B cell (primary cell): Measurements from ENCODE around the gene PRR33. TPM values are rescaled to one million over a fixed set of nuclear protein-coding genes. Genes with fewer than 3 reads are reported as not detected.
A peak's percentile ranks its signal among the peaks of the same experiment; 100 is the strongest.

Experiments
- ATAC-seq: fragments of 200-7000 bp; cut with Tn5 transposase; one replicate; pipeline ENCODE4 v1.10.0; 2021; ENCODE audit warnings: low read depth, mild to moderate bottlenecking, moderate number of reproducible peaks, moderate library complexity
- CTCF ChIA-PET: fragments of 350-600 bp; sonication (Branson Sonifier 250); formaldehyde crosslinking; loops from one replicate; lab custom pipeline; 2021; ENCODE audit warnings: antibody characterized with exemption, inconsistent platforms; lab: Charles Lee
- POLR2A ChIA-PET: fragments of 350-600 bp; sonication (Branson Sonifier 250); formaldehyde crosslinking; loops from one replicate; lab custom pipeline; 2021; ENCODE audit warnings: antibody characterized with exemption; lab: Charles Lee
- DNase-seq: peaks from one replicate; pipeline ENCODE4 v3.0.0; 2013
- H2AFZ ChIP-seq: 2 replicates; pipeline ENCODE4 v1.6.1; 2012; ENCODE audit warnings: mild to moderate bottlenecking, low read depth, low read length; ENCODE audit not compliant: insufficient read depth, poor library complexity, severe bottlenecking
- H3K27ac ChIP-seq, 2 donors: 1 replicate in 1 of 2; 2 replicates in 1 of 2; pipeline ENCODE4 v1.5.1; 2012 to 2013; ENCODE audit warnings: low read length in 2 of 2, mild to moderate bottlenecking in 2 of 2, moderate library complexity in 1 of 2
- H3K27me3 ChIP-seq, 4 experiments: fragments of 200-600 bp in 1 of 4; sonication (generic) in 1 of 4; replicated peaks in 1 of 4; 1 replicate in 2 of 4; 2 replicates in 2 of 4; pipeline versions ENCODE4 v1.6.1 to v1.7.0; 2013 to 2016; ENCODE audit warnings: low read length in 3 of 4, mild to moderate bottlenecking in 2 of 4, mixed read lengths in 1 of 4, moderate library complexity in 1 of 4; ENCODE audit not compliant: insufficient read depth in 4 of 4, control insufficient read depth in 3 of 4; ENCODE audit errors: control extremely low read depth in 1 of 4
- H3K36me3 ChIP-seq, 2 experiments: replicated peaks in 1 of 2; 1 replicate in 1 of 2; 2 replicates in 1 of 2; pipeline versions ENCODE4 v1.6.1 to v1.7.1; 2013; ENCODE audit warnings: low read length in 1 of 2; ENCODE audit not compliant: insufficient read depth in 2 of 2, control insufficient read depth in 1 of 2; ENCODE audit errors: control extremely low read depth in 1 of 2, extremely low read depth in 1 of 2
- H3K4me1 ChIP-seq, 2 donors: fragments of 200-600 bp in 1 of 2; sonication (generic) in 1 of 2; 1 replicate in 1 of 2; 2 replicates in 1 of 2; pipeline versions ENCODE4 v1.5.1 to v1.6.1; 2013 to 2017; ENCODE audit warnings: low read length in 2 of 2; ENCODE audit not compliant: control insufficient read depth in 2 of 2, insufficient read depth in 2 of 2
- H3K4me2 ChIP-seq: replicated peaks from 2 replicates; pipeline ENCODE3; 2012; ENCODE audit warnings: mild to moderate bottlenecking, low read depth, low read length; ENCODE audit not compliant: poor library complexity, severe bottlenecking
- H3K4me3 ChIP-seq, 5 experiments: fragments of 200-600 bp in 1 of 5; sonication (generic) in 1 of 5; 1 replicate in 3 of 5; 2 replicates in 2 of 5; pipeline versions ENCODE4 v1.5.1 to v1.7.0; 2011 to 2016; ENCODE audit warnings: low read length in 4 of 5, mild to moderate bottlenecking in 4 of 5, low read depth in 2 of 5, control low read depth in 1 of 5, moderate library complexity in 1 of 5; ENCODE audit not compliant: insufficient read depth in 1 of 5; ENCODE audit errors: control extremely low read depth in 1 of 5, extremely low read depth in 1 of 5
- H3K79me2 ChIP-seq: fragments of 200-600 bp; sonication (generic); one replicate; pipeline ENCODE4 v1.6.0; 2016; ENCODE audit warnings: low read length; ENCODE audit not compliant: control insufficient read depth, insufficient read depth
- H3K9ac ChIP-seq: fragments of 200-600 bp; sonication (generic); 2 replicates; pipeline ENCODE4 v1.6.1; 2017; ENCODE audit warnings: mild to moderate bottlenecking, low read length, moderate library complexity
- H3K9me3 ChIP-seq, 3 donors: one replicate each; pipeline versions ENCODE4 v1.6.1 to v1.7.1; 2013; ENCODE audit warnings: low read length in 2 of 3; ENCODE audit not compliant: control insufficient read depth in 2 of 3, insufficient read depth in 1 of 3; ENCODE audit errors: control extremely low read depth in 1 of 3
- H4K20me1 ChIP-seq: 2 replicates; pipeline ENCODE4 v1.6.0; 2012; ENCODE audit warnings: mild to moderate bottlenecking, low read length; ENCODE audit not compliant: insufficient read depth, control insufficient read depth, poor library complexity, severe bottlenecking
- H3K27ac Mint-ChIP-seq: one replicate; pipeline ENCODE4 v1.8.0; 2021; ENCODE audit warnings: mixed read lengths
- H3K27me3 Mint-ChIP-seq: one replicate; pipeline ENCODE4 v1.8.0; 2021; ENCODE audit warnings: mixed read lengths
- H3K4me1 Mint-ChIP-seq: one replicate; pipeline ENCODE4 v1.8.0; 2021; ENCODE audit warnings: mixed read lengths
- H3K4me3 Mint-ChIP-seq: one replicate; pipeline ENCODE4 v1.8.0; 2021; ENCODE audit warnings: mixed read lengths
- H3K9me3 Mint-ChIP-seq: one replicate; pipeline ENCODE4 v1.8.0; 2022; ENCODE audit warnings: mixed read lengths; ENCODE audit not compliant: insufficient read depth
- CTCF ChIP-seq: fragments of 200-600 bp; IDR thresholded peaks from one replicate; pipeline ENCODE4 v1.8.0; 2022; ENCODE audit warnings: antibody characterized with exemption, mild to moderate bottlenecking
- EZH2 ChIP-seq: IDR thresholded peaks from 2 replicates; pipeline ENCODE4 v1.6.1; 2012; ENCODE audit warnings: borderline replicate concordance, low read depth, mild to moderate bottlenecking, moderate library complexity, low read length; ENCODE audit not compliant: insufficient read depth, poor library complexity, severe bottlenecking
- WGBS: methylation state at CpG from one replicate; pipeline ENCODE4 v1.1.5; 2013; ENCODE audit warnings: missing lambda C conversion rate; ENCODE audit not compliant: insufficient coverage; 5-methylcytosine and 5-hydroxymethylcytosine counted together
- intact Hi-C: fragments of 100-400 bp; cut with micrococcal nuclease; formaldehyde crosslinking; loops from one replicate; pipeline ENCODE4 v1.10.0; 2022
- polyA plus RNA-seq: library from polyadenylated mRNA; depleted of rRNA; stranded (reverse); fragments of >200 nt; gene quantifications from 2 replicates; pipeline ENCODE4 v1.2.3, GENCODE V29; 2012
- total RNA-seq, 2 donors: library from RNA; stranded (reverse); fragments of 120-200 nt in 1 of 2; gene quantifications; 1 replicate in 1 of 2; 2 replicates in 1 of 2; pipeline versions ENCODE4 v1.2.3 to v1.2.4, GENCODE V29; 2013 to 2022

The PRR33 gene
- total and polyA plus RNA-seq, 2 donors (not counting 1 experiment from before 2014, with no cell fraction given) = not detected

GRCh38 chr11:1839924-1840779 lies 51.5 kb downstream of the PRR33 start:
- H3K4me1 ChIP-seq = peaks cover 57 to 63% of the 10 kb centered on the region in 2 donors
- H2AFZ ChIP-seq = peak overlapping the region; percentile 27
- peak; percentile 73 for ATAC-seq
- no peaks in the 10 kb centered on the region for H3K9me3 ChIP-seq
- DNase-seq = peak; percentile 86
- peak overlapping the region; percentile 55 for H3K9ac ChIP-seq
- no peak for TF ChIP-seq EZH2
- TF ChIP-seq CTCF = no peak
- CTCF ChIA-PET = interaction anchor here (0.6 to 4.0 kb wide), 11 partner anchors 8 to 312 kb away, joined by 3 to 30 read pairs (median 5); partner anchors contain the start of gene LSP1
- peak overlapping the region in 4 of 5 experiments; percentile 43 to 57 (median 48) for H3K4me3 ChIP-seq
- intact Hi-C loops = loop anchor here (1.0 to 10.0 kb wide), 2 partner anchors 12 to 75 kb away; partner anchors contain the start of gene CTSD
- peak overlapping the region; percentile 79 to 83 for H3K27ac ChIP-seq
- peaks cover 48% of the 10 kb centered on the region for H3K4me1 Mint-ChIP-seq
- peak overlapping the region; percentile 78 for H3K4me2 ChIP-seq
- peak overlapping the region; percentile 92 for H3K27ac Mint-ChIP-seq
- no peaks in the 10 kb centered on the region for H3K9me3 Mint-ChIP-seq
- no peaks in the 10 kb centered on the region for H3K27me3 ChIP-seq
- H3K36me3 ChIP-seq = peaks cover 0 to 4% of the 10 kb centered on the region in 2 experiments
- no peaks in the 10 kb centered on the region for H4K20me1 ChIP-seq
- 35% methylated on average over 24 of the region's 26 CpGs for WGBS
- POLR2A ChIA-PET = interaction anchor here (0.9 to 2.9 kb wide), 7 partner anchors 7 to 42 kb away, joined by 5 to 28 read pairs (median 9); partner anchors contain the start of gene LSP1
- peak overlapping the region; percentile 79 for H3K4me3 Mint-ChIP-seq
- peaks cover 39% of the 10 kb centered on the region for H3K79me2 ChIP-seq
- no peaks in the 10 kb centered on the region for H3K27me3 Mint-ChIP-seq
